ENCODE measurements around the gene TADA1.
"Not testable (repeated sequence)": the region's sequence is repeated elsewhere in the genome, so short reads cannot be mapped to it uniquely, and the experiment has no call there.

The TADA1 gene

GRCh38 chr1:166889776-166890175 is 13.7 kb upstream of the TADA1 start:
- no peak for DNase-seq

- DNase-seq, result no peak
These were observed 12.5 kb upstream of the TADA1 start for GRCh38 chr1:166888373-166889111.

GRCh38 chr1:166884971-166885370 is 8.9 kb upstream of the TADA1 start:
- DNase-seq, result no peak

GRCh38 chr1:166884040-166884642 is 8.1 kb upstream of the TADA1 start:
- no peak for DNase-seq

- no peak for DNase-seq
These were observed 6.8 kb upstream of the TADA1 start for GRCh38 chr1:166882893-166883292.

- not testable (repeated sequence) for DNase-seq
These were observed 2.3 kb upstream of the TADA1 start for GRCh38 chr1:166878173-166878917.

- DNase-seq, result no peak
These were observed 425 bp upstream of the TADA1 start for GRCh38 chr1:166876540-166876838.

- no peak for DNase-seq
These were observed 746 bp downstream of the TADA1 start for GRCh38 chr1:166875302-166875733.

- DNase-seq, result no peak
These were observed 1.6 kb downstream of the TADA1 start for GRCh38 chr1:166874464-166874863.

- DNase-seq, result no peak
These were observed 5.5 kb downstream of the TADA1 start for GRCh38 chr1:166870584-166870983.

GRCh38 chr1:166869318-166870099 is 6.6 kb downstream of the TADA1 start:
- DNase-seq, result no peak

GRCh38 chr1:166868639-166869038 is 7.4 kb downstream of the TADA1 start:
- no peak for DNase-seq

GRCh38 chr1:166865926-166866325 is 10.1 kb downstream of the TADA1 start:
- DNase-seq, result no peak

GRCh38 chr1:166859597-166859996 is 16.5 kb downstream of the TADA1 start:
- DNase-seq, result no peak

GRCh38 chr1:166858726-166859419 is 17.2 kb downstream of the TADA1 start:
- no peak for DNase-seq

- DNase-seq, result no peak
These were observed 18.1 kb downstream of the TADA1 start for GRCh38 chr1:166857995-166858394.

GRCh38 chr1:166855558-166855957 is 20.5 kb downstream of the TADA1 start:
- DNase-seq, result no peak

GRCh38 chr1:166852918-166853317 is 23.1 kb downstream of the TADA1 start:
- DNase-seq, result no peak

- DNase-seq, result no peak
These were observed 26.9 kb downstream of the TADA1 start for GRCh38 chr1:166849135-166849534.

GRCh38 chr1:166848193-166848592 is 27.9 kb downstream of the TADA1 start:
- DNase-seq, result no peak

- DNase-seq, result no peak
These were observed 31.3 kb downstream of the TADA1 start for GRCh38 chr1:166844791-166845190.

GRCh38 chr1:166843769-166844596 is 32.1 kb downstream of the TADA1 start:
- no peak for DNase-seq

All from NCI-H2171 (cell line).